Thymus (tissue), 14 donors: ENCODE data around the gene KLRG1. TPM values are rescaled to one million over a fixed set of nuclear protein-coding genes. Genes with fewer than 3 reads are reported as not detected.

ENCODE experiments used
- DNase-seq, 9 donors: peaks; one replicate each; pipeline ENCODE4 v3.0.0-alpha.2; 2013; ENCODE audit warnings: low spot score in 9 of 9, low read depth in 6 of 9, missing footprints in 1 of 9
- H3K27ac ChIP-seq, 2 donors: one replicate each; pipeline ENCODE4 v1.5.1; 2013; ENCODE audit warnings: control low read depth in 1 of 2, low read depth in 1 of 2, low read length in 1 of 2, mild to moderate bottlenecking in 1 of 2, moderate library complexity in 1 of 2
- H3K27me3 ChIP-seq, 2 donors: one replicate each; pipeline ENCODE4 v1.5.1; 2013; ENCODE audit warnings: low read length in 1 of 2; ENCODE audit not compliant: control insufficient read depth in 2 of 2, insufficient read depth in 1 of 2
- H3K36me3 ChIP-seq, 2 donors: one replicate each; pipeline ENCODE4 v1.5.1; 2013; ENCODE audit warnings: low read length in 1 of 2, mild to moderate bottlenecking in 1 of 2, moderate library complexity in 1 of 2; ENCODE audit not compliant: control insufficient read depth in 2 of 2, insufficient read depth in 2 of 2
- H3K4me1 ChIP-seq, 2 donors: one replicate each; pipeline ENCODE4 v1.5.1; 2013; ENCODE audit warnings: low read length in 2 of 2; ENCODE audit not compliant: control insufficient read depth in 2 of 2, insufficient read depth in 2 of 2
- H3K4me3 ChIP-seq, 2 donors: one replicate each; pipeline ENCODE4 v1.5.1; 2013; ENCODE audit warnings: low read length in 2 of 2, control low read depth in 1 of 2, mild to moderate bottlenecking in 1 of 2
- H3K9me3 ChIP-seq, 2 donors: one replicate each; pipeline ENCODE4 v1.5.1; 2013; ENCODE audit warnings: low read length in 1 of 2, mild to moderate bottlenecking in 1 of 2; ENCODE audit not compliant: control insufficient read depth in 2 of 2, insufficient read depth in 1 of 2
- WGBS: extraction: QIAGEN DNeasy Blood & Tissue Kit; methylation state at CpG from one replicate; pipeline ENCODE4 v1.1.7; 2013; 5-methylcytosine and 5-hydroxymethylcytosine counted together
- long read RNA-seq, 10 donors: transcript quantifications; one replicate each; lab custom pipeline, GENCODE V29; 2026
- polyA plus RNA-seq: library from polyadenylated mRNA; stranded (reverse); fragments of 200-250 nt; gene quantifications from one replicate; pipeline ENCODE4 v1.2.3, GENCODE V29; 2013
- total RNA-seq: library from RNA; stranded (reverse); fragments of 120-200 nt; gene quantifications from one replicate; pipeline ENCODE4 v1.2.4, GENCODE V29; 2013
- donor health status: healthy.

KLRG1 gene
- total RNA-seq (7.4 TPM), polyA plus RNA-seq (5.2 TPM)
- long read RNA-seq, donor 1: 0 reads
- long read RNA-seq, donor 2: 0 reads
- long read RNA-seq, donor 3, partial matches to known transcripts: 0 of 1 reads
- long read RNA-seq, donor 3, other reads (novel, unspliced or antisense): 0 of 1 reads
- long read RNA-seq, donor 4: 0 reads
- long read RNA-seq, donor 5, partial matches to known transcripts: 0 of 8 reads
- long read RNA-seq, donor 5, other reads (novel, unspliced or antisense): 0 of 8 reads
- long read RNA-seq, donor 6, partial matches to known transcripts: 0 of 2 reads
- long read RNA-seq, donor 6, other reads (novel, unspliced or antisense): 0 of 2 reads
- long read RNA-seq, donor 7, partial matches to known transcripts: 0 of 4 reads
- long read RNA-seq, donor 7, other reads (novel, unspliced or antisense): 0 of 4 reads
- long read RNA-seq, donor 8: 0 reads
- long read RNA-seq, donor 9, partial matches to known transcripts: 0 of 2 reads
- long read RNA-seq, donor 9, other reads (novel, unspliced or antisense): 0 of 2 reads
- long read RNA-seq, donor 10, partial matches to known transcripts: 0 of 1 reads
- long read RNA-seq, donor 10, other reads (novel, unspliced or antisense): 0 of 1 reads

GRCh38 chr12:8989413-8989812, at the start of gene KLRG1:
KLRG1 (plus strand) TSS chr12:8989546; CDS start chr12:8989636, 90 bp downstream.
- 17% methylated on average over 2 of the region's 2 CpGs for whole genome bisulfite sequencing
- no peak for DNase-seq
- Histone ChIP-seq H3K4me3 (no peak within 1 kb of the TSS), H3K4me1 (peaks cover 5 to 8% of the 10 kb centered on the region in 2 donors), H3K27me3 (no peaks in the 10 kb centered on the region), H3K27ac (no peak within 1 kb of the TSS), H3K9me3 (no peaks in the 10 kb centered on the region), H3K36me3 (no peaks in the 10 kb centered on the region)

DNA sequence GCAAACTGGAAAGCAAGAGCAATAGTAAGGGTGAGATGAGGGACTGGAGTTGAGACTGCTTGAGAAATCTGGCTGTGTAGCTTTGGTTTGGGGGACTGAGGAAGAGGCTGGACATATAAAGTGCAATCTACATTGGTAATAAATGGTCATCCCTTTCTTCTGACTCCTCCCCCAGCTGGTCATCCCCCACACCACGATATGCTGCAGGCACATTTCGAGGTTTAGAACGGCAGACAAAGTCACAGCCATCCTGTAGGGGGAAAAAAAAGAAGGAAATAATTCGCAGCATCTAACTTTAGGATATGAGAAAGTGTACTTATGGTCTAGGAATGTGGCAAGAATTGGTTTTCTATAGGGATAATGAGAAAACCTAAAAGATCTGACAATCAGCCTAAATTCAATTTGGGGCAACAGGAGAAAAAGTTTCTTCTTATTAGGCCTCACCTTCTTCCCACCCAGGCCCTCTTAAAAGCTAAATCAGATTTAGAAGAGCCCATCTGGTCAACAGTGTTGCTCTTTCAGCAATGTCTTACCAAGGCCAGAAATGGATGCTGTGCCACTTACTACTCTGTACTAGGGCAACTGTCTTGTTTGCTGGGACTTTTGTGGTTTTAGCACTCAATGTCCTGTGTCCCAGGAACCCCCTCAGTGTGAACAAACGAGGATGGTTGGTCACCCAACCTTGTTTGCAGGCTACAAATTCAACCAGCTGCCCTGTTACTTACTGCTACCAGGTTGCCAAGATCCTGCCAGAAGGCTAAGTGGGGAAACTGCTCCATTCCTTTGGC, 47.5 kb upstream of the KLRG1 start:
- Histone ChIP-seq H3K27ac (no peak overlapping the region), H3K9me3 (no peaks in the 10 kb centered on the region), H3K4me3 (no peak overlapping the region), H3K4me1 (peaks cover 0 to 3% of the 10 kb centered on the region in 2 donors), H3K27me3 (no peaks in the 10 kb centered on the region), H3K36me3 (peaks cover 42 to 65% of the 10 kb centered on the region in 2 donors)
- DNase-seq: no peak
- WGBS: 95% methylated on average over 5 of the region's 5 CpGs

GRCh38 chr12:8943565-8944186, 45.7 kb upstream of the KLRG1 start:
- Histone ChIP-seq H3K36me3 (peaks cover 31 to 51% of the 10 kb centered on the region in 2 donors), H3K9me3 (no peaks in the 10 kb centered on the region), H3K4me1 (peaks cover 8 to 9% of the 10 kb centered on the region in 2 donors), H3K27me3 (no peaks in the 10 kb centered on the region), H3K4me3 (no peak overlapping the region), H3K27ac (no peak overlapping the region)
- 98% methylated on average over 10 of the region's 10 CpGs for WGBS
- DNase-seq: no peak

DNA sequence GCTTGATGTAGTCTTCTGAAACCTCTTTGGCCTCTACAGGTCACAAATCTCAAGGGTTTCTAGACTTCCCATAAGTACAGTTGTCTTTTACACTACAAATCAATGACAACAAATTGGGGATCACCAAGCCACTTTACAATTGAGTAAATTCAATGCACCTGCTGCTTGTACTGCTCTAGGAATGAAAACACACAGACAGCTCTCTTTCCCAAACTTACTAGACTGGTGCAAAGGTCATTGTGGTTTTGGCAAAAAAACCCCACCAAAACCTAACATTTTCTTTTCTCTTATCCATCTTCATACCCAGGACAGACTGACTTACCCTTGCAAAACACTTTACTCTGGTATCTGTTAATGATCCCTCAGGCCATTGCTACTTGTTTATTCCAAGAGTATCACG, 42.6 kb upstream of the KLRG1 start:
- H3K27me3 ChIP-seq: no peaks in the 10 kb centered on the region
- DNase-seq: no peak
- H3K4me3 ChIP-seq: no peak overlapping the region
- WGBS: 100% methylated on average over 1 of the region's 1 CpG
- peaks cover 25 to 41% of the 10 kb centered on the region in 2 donors for H3K36me3 ChIP-seq
- H3K4me1 ChIP-seq: peaks cover 14 to 16% of the 10 kb centered on the region in 2 donors
- no peak overlapping the region for H3K27ac ChIP-seq
- H3K9me3 ChIP-seq: no peaks in the 10 kb centered on the region

GRCh38 chr12:8947737-8948136, 41.6 kb upstream of the KLRG1 start:
- DNase-seq: no peak
- peaks cover 16 to 18% of the 10 kb centered on the region in 2 donors for H3K4me1 ChIP-seq
- peaks cover 0 to 2% of the 10 kb centered on the region in 2 donors for H3K9me3 ChIP-seq
- H3K36me3 ChIP-seq: peaks cover 19 to 31% of the 10 kb centered on the region in 2 donors
- H3K4me3 ChIP-seq: peak overlapping the region in 1 of 2 donors; percentile 11
- no peak overlapping the region for H3K27ac ChIP-seq
- H3K27me3 ChIP-seq: no peaks in the 10 kb centered on the region

GRCh38 chr12:8948701-8949341, 40.5 kb upstream of the KLRG1 start:
- H3K36me3 ChIP-seq: peaks cover 11 to 23% of the 10 kb centered on the region in 2 donors
- peak overlapping the region; percentile 98 to 99 for H3K27ac ChIP-seq
- DNase-seq: peak in 2 of 9 donors; percentile 37 to 53
- H3K4me3 ChIP-seq: peak overlapping the region; percentile 76 to 81
- H3K27me3 ChIP-seq: no peaks in the 10 kb centered on the region
- WGBS: 1% methylated on average over 15 of the region's 15 CpGs
- peaks cover 18% of the 10 kb centered on the region in 2 donors for H3K4me1 ChIP-seq
- peaks cover under 1 to 8% of the 10 kb centered on the region in 2 donors for H3K9me3 ChIP-seq

DNA sequence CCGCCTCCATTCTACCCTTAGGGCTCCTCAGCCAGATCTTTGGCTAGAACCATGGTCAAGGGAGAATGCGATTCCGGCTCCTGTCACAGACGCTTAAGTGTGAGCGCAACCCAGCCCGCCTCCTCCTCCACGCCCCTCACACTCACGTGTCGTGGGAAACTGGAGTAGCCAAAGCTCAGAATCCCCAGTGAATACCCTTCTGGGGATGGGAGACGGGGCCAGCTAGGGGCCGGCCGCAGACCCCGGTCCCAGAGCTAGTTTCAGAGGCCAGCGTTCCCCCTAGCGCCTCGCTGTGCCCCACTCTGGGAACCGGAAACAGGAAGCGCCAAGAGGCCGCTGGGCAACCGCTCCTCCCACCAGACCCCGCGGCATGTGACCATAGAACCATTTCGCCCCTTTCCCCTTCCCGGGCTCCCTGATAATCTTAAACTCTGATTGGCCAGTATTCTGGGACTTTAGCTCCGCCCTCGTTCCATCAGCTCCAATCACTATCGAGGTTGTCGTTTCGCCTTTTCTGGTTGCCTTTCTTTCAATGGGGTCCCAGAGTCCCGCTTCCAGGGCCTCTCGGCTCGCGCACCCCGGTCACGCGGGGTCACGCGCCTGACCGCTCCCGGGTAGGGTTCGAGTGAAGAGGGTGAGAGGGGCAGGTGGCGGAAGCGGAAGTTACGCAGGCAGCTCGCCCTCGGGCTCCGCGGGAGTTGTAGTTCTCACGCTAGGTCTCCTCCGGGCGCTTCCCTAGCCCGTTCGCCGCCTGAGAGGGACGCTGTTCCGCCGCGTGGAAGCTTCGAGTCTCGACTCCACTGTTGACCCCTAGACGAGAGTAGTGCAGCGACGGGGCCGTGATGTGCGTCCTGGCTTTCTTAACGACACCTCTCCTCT, 39.8 kb upstream of the KLRG1 start, which contains the start of gene M6PR:
Gene M6PR, minus strand, starts transcription at position 304 of the 879 bp plus-strand sequence. CDS start 3,241 bp downstream, outside the sequence.
- WGBS: under 1% methylated on average over 66 of the region's 66 CpGs
- DNase-seq: peak; percentile 88 to 97 (median 92)
- Histone ChIP-seq H3K36me3 (peaks cover 10 to 16% of the 10 kb centered on the region in 2 donors), H3K27me3 (no peaks in the 10 kb centered on the region), H3K27ac (peak within 1 kb of the TSS; percentile 98 to 99), H3K9me3 (peaks cover 1 to 9% of the 10 kb centered on the region in 2 donors), H3K4me3 (peak within 1 kb of the TSS; percentile 76 to 81), H3K4me1 (peaks cover 18 to 19% of the 10 kb centered on the region in 2 donors)

- Histone ChIP-seq H3K27ac (peak overlapping the region; percentile 98 to 99), H3K9me3 (peaks cover 1 to 14% of the 10 kb centered on the region in 2 donors), H3K4me1 (peaks cover 18 to 19% of the 10 kb centered on the region in 2 donors), H3K27me3 (no peaks in the 10 kb centered on the region), H3K36me3 (peaks cover 5 to 10% of the 10 kb centered on the region in 2 donors), H3K4me3 (peak overlapping the region; percentile 76 to 81)
- DNase-seq: no peak
- under 1% methylated on average over 7 of the region's 7 CpGs for WGBS
Observed at GRCh38 chr12:8950221-8950527, 39.2 kb upstream of the KLRG1 start.
